GM18508 (cell line): ENCODE measurements around the gene RALA.
A peak's percentile ranks its signal among the peaks of the same experiment; 100 is the strongest.
"Not testable (repeated sequence)": the region's sequence is repeated elsewhere in the genome, so short reads cannot be mapped to it uniquely, and the experiment has no call there.

Source experiments
- ATAC-seq: cut with Tn5 transposase; IDR thresholded peaks from one replicate; pipeline ENCODE4 v1.9.1; 2021; ENCODE audit warnings: moderate number of reproducible peaks; ENCODE audit not compliant: insufficient read depth, unreplicated experiment

Gene RALA

DNA sequence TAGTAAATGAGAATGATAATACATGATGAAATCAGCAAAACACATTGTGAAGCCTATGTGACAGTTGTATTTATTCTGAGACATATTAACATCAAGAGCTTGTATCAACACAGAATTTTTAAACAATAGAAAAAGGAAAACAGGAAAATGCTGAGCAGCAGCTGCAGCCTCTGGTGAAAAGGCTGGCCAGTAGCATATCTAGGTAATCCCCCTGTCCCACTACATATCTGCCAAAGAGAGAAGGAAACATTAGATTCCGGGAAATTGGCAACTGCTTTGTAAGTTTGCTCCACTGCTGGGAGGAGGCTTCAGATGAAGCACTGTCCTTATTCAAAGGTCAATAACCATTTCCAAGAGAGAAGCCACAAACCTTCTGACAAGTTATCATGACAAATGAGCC, 89.4 kb downstream of the RALA start:
- no peak for ATAC-seq

DNA sequence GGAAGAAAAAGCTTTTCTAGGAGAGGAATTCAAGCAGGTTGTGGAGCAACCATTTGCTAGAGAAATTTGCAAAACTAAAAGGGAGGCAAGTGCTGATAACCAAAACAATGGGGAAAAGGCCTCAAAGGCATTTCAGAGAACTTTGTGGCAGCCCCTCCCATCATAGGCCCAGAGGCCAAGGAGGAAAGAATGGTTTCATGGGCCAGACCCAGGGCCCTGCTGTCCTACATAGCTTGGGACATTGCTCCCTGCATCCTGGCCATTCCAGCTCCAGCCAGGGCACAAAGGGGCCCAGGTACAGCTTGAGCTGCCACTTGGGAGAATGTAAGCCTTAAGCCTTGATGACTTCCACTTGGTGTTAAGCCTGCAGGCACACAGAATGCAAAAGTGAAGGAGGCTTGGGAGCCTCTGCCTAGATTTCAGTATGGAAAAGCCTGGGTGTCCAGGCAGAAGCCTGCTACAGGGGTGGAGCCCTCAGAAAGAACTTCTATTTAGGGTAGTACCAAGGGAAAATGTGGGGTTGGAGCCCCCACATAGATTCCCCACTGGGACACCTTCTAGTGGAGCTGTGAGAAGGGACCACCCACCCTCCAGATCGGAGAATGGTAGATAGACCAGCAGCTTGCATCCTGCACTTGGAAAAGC, 91.2 kb downstream of the RALA start:
- ATAC-seq, result no peak

DNA sequence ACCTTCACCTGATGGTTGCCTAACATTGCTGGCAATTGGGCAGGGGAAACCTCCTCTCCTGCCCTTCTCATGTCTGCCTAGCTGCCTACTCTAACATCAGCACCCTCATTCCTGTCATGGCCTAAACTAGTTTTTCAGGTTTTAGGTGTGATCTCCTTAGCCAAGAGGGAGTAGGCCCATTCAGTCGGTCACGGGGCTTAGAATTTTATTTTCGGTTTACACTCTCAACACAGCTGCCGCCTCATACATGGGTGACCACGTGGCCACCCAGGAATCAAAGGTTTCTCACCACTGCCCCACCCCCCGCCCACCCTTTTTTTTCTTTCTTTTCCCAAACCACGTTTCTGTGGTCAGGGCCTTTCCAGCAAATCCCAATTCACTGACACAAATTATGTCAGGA, 97.2 kb downstream of the RALA start:
- ATAC-seq, result no peak

DNA sequence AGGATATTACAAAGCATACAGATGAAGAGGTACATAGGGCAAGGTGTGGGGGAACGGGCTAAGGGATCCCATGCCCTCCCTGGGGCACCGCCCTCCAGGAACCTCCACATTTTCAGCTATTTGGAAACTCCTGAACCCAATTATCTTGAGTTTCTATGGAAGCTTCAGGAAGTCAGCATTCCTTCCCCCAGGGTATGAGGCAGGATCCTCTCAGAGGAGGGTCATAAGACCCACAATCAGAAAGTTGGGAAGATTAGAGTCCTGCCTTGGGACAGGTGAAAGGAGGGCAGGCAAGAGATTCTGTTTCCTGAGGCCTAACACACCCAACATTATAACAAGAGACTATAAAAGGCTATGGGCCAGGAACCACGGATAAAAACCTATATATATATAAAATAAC, 98.0 kb downstream of the RALA start:
- ATAC-seq, result no peak

DNA sequence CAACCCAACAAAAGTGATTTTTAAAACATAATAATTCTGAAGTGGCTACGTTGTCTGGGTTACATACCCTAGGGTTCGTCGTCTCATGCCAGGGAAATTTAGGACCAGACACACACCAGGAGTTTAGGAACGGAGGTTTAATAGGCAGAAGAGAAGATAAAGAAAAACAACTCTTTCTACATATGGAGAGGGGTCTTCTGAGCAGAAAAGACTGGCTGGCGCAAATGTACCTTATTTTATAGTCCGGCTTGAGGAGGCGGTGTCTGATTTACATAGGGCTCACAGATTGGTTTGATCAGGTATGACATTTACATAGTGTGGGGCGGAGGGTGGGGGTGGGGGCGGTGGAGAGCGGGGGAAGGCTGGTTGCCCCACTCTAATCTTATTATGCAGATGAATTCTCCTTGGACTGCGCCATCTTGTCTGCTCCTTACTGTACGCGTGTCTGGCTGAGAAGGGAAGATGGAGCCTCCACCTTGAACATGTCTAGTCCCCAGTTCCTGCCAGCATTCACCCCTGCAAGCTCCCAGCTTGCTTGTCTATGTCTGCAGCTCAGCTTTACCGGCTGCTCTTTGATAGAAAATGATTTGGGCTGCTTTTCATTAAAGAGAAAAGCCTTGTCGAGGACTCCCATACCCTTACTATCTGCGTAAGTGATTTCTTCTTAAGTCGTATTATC, 98.7 kb downstream of the RALA start:
- ATAC-seq, result no peak

DNA sequence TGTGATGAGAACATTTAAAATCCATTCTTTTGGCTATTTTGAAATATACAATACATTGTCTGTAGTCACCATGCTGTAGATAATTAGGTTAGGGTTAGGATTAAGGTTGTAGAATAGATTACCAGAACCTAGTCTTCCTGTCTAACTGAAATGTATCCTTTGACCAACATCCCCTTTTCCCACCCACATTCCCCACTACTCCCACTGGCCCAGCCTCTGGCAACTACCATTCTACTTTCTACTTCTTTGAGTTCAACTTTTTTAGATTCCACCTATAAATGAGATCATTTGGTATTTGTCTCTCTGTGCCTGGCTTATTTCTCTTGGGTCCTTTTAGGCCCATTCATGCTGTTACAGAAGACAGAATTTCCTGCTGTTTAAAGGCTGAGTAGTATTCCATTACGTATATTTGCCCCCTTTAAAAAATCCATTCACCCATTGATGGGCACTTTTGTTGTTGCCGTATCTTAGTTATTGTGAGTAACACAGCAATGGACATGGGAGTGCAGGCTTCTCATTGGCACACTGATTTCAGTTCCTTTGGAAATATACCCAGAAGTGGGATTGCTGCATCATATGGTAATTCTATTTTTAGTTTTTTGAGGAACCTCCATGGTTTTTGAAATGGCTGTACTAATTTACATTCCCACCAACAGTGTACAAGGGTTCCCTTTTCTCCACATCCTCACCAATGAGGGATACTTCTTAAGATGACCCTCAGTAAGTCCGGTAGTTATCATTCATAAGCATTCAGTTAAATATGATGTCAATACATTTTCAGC, 104.0 kb downstream of the RALA start:
- ATAC-seq, result no peak

DNA sequence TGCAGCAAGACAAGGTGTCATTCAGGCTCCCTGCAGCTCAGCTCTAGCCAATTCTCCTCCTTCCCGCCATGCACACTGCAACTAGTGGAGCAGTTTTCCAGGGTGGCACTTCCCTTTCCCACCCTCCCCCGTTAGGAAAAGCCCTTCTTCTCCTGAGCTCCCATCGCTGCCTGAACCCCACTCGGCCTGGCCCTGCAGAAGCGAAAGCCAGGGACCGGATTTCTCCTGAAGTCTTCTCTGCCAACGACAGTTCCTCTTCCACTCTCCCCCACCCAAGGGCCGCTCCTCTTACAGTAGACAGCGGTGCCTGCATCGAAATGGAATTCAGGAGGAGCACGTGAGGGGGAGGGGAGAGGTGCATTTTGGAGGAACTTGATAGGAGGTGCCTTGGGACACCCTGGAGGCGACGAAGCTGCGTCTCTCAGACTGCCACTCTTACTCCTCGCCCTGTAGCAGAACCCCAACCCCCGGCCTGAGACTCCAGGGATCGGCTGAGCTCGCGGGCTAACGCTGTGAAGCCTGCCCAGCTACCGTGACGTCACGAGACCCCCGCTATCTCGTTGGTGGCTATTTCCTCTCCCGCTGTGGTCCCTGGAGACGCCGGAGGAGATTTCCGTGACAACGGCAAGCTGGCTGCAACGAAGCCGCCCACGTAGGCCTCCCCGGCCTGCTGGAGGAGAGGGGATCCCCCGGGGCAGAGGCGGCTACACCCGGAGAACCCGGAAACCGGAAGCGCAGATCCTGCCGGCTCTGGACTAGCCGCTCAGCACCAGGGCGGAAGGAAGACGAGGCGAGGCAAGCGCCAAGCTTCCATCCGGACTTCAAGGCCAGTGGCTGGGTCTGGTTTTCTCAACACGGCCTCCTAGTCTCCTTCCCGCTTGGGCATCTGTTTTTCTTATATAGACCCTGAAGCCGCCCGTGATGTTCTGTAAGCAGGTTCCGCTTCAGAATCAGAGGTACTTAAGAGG, 109.7 kb downstream of the RALA start:
- peak; percentile 94 for ATAC-seq

DNA sequence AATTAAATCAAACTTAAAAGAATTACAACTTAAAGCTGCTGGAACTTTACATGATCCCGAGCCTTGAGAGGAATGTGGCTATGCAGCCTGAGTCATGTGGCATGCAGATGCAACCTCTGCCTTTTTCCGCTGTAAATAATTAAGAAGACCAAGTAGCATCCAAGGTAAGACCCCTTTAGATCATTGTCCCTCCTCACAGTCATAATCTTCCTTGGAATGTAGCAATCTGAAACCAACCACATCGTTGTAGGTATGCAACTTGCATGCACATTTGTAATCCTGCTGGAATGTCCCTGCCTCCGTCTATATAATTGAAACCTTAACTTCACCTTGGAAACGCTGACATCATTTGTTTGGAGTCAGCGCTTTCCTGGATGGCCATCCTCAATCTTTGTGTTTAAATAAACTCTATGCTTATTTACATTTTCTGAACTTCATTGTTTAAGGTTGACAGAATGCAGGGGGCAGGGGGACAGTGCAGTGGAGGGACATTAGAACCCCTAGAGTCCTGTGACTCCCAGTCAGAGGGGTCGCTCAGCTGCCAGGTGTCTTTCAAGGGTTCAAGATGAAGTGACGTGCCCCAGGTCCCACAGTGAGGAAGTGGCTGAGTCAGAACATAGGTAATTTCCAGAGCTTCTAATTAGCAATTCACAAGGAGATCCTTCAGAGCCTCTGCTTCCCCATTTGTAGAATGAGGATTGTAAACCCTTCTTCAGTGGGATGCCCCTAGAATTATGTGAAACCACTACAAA, 110.7 kb downstream of the RALA start:
- ATAC-seq, result no peak

DNA sequence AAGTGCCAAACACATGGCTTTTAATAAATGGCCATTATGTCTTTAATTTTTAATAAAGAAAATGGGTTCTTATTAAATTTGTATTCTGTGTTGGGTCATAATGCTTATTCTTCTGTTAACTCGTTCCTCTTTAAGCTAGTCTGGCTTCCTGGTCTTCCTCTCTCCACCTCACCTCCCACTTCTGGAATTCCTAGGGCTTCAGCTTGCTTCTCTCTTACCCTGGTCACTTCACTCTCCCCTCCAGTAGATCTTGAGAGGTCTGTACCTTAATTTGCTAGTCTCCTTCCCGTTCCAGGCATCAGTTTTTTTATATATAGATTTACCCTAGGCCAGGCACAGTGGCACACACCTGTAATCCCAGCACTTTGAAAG, 111.2 kb downstream of the RALA start:
- no peak for ATAC-seq

DNA sequence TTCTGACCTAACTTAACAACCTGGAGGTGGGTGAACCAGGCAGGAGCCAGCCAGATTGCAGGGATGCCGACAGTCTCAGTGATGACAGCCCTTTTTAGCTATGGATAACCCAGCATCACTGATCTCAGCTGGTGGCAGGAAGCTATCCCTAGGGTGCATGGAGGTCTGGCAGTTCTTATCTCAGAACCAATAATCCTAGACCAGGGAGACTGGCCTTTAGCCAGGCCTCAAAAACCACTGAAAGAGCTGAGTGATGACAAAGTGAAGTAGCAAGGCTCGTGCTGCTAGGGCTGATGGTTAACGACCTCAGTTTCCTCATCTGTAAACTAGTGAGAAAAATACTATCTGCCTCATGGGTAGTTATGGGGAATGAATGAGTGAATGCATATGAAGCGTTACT, 112.5 kb downstream of the RALA start:
- no peak for ATAC-seq

DNA sequence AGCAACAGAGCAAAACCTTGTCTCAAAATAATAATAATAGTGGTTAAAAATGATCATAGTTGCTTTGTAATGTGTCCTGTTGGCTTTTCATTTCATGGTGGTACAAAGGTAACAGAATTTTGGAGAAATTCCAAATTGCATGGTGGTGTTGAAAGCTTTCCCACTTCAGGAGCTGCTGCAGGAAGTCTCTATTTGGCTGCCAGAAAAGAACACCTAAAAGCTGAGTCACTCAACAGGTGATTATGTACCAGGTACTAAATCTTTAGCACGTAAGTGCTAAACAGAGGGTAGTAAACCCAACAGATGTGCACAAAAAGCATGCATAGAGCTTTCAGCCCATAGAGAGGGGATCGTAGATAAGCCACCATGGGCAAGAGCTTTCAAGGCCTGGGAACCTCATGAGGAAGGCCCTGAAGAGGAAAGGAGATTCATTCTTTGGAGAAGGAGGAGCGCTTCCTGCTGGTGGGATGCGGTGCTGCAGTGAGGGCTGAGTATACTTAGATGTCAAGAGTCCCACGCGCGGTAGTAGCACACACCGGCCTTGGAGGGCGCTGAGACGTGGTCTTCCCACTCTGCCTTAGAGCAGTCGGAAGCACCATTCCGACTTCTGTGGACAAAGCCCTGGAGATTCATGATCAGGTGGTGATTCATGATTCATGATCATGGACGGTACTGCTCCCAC, 118.7 kb downstream of the RALA start:
- ATAC-seq, result peak; percentile 60

DNA sequence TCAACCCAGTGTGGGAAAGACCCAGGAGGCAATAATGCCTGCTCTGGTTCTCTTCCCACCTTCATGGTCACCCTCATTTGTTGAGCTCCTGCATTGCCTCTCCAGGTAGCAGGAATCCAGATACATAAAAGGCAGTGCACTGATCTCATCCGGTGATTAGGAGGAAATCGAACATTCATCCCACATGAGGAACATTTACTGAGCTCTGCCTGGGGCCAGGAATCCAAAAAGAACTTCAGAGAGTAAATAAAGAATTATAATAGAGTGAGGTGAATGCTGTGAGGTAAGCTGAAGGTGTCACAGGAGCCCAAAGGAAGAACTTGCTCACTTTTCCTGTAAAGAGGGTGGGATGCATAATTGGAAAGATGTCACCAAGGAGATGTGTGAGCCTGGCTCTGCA, 121.2 kb downstream of the RALA start:
- no peak for ATAC-seq

DNA sequence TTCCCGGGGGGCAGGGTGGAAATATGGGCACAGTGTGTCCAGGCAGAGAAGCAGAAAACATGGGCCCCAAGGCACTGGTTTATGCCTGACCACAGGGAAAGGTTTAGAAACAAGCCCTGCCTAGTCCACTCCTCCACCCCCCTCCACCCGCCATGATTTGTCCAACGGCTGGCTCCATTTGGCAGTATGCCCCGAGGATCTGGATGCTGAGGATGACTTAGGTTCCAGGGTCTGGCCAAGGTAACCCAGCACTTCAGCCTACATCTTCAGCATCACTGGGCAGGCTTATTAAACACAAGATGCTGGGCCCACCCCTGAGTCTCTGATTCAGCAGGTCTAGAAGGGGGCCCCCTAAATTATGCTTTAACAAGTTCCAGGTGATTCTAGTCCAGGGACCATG, 121.9 kb downstream of the RALA start:
- ATAC-seq, result no peak

DNA sequence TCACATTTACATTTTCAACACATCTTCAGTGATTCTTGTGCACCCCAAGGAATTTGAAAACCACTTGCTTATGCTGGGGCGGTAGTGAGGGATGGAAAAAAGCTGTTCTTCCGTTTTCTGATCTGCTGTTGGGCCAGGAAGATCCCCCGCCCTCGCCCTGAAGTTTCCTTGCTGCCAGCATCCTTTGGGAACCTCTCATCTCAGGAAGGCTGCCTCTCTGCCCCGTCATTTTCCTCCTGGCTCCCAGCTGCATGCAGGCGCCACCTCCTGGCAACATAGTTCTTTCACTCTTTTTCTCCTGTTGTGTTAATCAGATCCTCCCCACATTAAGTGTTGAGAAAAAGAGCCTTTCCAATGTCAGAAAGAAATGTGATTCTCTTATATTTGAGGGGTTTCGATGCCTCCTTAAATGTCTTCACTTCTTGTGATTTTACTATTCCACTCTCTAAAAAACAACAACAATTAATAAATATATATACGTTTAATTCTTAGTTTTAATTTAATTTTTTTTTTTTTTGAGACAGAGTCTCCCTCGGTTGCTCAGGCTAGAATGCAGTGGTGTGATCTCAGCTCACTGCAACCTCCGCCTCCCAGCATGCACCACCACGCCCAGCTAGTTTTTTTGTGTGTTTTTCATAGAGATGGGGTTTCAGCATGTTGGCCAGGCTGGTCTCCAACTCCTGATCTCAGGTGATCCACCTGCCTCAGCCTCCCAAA, 122.9 kb downstream of the RALA start:
- ATAC-seq, result no peak

DNA sequence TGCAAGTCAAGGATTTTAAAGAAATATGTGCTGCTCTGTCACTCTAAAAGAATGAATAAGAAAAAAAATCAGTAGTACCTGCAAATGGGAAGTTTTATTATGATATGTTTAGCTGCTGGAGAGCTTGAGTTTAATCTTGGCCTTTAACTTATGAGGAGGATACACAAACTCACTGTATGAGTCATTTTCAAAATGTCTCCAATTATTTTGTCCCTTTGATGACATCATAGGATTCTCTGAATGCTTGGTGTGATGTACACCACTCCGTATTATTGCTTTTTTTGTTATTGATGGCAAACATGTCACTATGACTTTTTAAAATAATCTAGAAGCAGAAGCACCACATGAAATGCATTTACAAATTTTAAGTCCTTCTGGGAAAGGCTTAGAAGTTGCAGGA, 125.8 kb downstream of the RALA start:
- ATAC-seq, result no peak

DNA sequence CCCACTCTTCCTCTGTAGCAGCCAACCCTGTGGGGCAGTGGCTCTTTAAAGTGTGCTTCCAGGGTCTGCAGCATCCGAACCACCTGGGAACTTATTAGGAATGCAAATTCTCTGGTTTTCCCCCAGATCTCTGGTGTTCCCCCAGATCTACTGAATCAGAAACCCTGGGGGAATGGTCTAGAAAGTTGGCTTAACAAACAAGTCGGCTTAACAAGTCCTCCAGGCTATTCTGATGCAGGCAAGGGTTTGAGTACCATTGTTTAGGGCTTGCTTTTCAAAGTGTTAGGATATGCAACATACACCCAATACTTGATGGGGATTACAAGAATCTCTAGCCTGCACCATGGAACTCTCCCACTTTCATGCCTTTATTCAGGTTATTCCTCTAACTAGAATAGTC, 126.3 kb downstream of the RALA start:
- no peak for ATAC-seq

DNA sequence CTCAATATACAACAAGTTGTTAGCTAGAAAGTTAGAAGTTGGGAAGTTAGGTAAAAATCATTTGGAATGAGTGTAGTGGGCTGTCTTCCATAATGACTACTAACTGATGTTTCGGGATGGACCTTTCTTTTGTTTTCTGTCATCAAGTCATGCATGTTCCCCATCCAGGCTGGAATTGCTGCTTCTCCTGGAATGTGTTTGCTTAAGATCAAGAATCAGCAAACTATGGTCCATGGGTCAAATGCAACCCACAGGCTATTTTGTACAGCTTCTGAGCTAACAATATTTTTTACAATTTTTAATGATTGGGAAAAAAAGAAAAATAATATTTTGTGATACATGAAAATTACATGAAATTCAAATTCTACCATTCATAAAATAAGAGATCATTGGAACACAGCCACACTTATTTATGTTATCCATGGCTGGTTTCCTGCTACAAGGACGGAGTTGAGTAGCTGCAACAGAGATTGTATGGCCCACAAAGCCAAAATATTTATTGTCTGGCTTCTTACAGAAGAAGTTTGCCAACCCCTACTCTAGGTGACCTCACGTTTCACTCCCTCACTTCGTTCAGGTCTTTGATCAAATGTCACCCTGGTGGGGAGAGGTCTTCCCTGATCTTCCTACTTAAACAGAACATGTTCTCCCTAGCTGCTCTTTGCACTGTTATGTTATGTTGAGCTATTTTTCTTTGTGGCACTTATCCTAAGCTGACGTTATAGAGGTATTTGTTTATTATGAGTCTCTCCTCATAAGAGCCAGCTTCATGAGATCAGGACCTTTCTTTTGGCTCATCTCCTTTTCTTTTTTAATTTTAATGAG, 127.1 kb downstream of the RALA start:
- no peak for ATAC-seq

DNA sequence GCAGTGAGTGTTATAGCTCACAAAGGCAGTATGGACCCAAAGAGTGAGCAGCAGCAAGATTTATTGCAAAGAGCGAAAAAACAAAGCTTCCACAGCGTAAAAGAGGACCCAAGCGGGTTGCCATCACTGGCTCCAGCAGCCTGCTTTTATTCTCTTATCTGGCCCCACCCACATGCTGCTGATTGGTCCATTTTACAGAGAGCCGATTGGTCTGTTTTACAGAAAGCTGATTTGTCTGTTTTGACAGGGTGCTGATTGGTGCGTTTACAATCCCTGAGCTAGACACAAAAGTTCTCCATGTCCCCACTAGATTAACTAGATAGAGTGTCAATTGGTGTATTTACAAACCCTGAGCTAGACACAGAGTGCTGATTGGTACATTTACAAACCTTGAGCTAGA, 129.9 kb downstream of the RALA start:
- not testable (repeated sequence) for ATAC-seq
